ENCODE data around the gene RENBP. TPM values are rescaled to one million over a fixed set of nuclear protein-coding genes. Genes with fewer than 3 reads are reported as not detected.

Gene RENBP
- total and polyA plus RNA-seq, 9 of the 15 experiments (the other 6 are each of a cell fraction or from before 2014, with no cell fraction given) = 0.07 to 14.8 (median 10.6) TPM; not detected in 1

DNA sequence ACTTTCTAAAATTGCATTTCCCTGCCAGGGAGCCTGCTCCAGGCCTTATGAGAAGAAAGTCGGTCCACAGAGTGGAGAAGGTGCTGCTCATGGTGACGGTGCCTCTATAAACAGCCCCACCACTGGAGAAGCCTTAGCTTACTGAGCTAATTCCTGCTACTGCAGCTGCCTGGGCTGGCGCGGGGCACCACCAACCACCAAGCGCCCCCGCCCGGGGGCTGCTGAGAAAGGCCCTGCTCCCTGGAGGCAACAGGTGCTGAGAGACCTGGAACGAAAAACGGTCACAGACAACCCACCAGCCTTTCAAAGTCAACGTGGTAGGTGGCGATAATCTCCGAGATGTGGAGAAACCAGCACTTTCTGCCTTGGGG lies 24.3 kb upstream of the RENBP start (continued):
- TF ChIP-seq, protein P1, sequence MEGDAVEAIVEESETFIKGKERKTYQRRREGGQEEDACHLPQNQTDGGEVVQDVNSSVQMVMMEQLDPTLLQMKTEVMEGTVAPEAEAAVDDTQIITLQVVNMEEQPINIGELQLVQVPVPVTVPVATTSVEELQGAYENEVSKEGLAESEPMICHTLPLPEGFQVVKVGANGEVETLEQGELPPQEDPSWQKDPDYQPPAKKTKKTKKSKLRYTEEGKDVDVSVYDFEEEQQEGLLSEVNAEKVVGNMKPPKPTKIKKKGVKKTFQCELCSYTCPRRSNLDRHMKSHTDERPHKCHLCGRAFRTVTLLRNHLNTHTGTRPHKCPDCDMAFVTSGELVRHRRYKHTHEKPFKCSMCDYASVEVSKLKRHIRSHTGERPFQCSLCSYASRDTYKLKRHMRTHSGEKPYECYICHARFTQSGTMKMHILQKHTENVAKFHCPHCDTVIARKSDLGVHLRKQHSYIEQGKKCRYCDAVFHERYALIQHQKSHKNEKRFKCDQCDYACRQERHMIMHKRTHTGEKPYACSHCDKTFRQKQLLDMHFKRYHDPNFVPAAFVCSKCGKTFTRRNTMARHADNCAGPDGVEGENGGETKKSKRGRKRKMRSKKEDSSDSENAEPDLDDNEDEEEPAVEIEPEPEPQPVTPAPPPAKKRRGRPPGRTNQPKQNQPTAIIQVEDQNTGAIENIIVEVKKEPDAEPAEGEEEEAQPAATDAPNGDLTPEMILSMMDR (IDR thresholded peaks at IDR 0.05 in 2 of 3, conservative IDR thresholded peaks at IDR 0.05 in 1 of 3; ENCODE audit: insufficient read depth in 2 of 3, low read depth in 1 of 3, low read length in 3 of 3) = peak; percentile 23 to 41 (median 33); a peak in 5 of 6 replicates
- TF ChIP-seq, protein P2, sequence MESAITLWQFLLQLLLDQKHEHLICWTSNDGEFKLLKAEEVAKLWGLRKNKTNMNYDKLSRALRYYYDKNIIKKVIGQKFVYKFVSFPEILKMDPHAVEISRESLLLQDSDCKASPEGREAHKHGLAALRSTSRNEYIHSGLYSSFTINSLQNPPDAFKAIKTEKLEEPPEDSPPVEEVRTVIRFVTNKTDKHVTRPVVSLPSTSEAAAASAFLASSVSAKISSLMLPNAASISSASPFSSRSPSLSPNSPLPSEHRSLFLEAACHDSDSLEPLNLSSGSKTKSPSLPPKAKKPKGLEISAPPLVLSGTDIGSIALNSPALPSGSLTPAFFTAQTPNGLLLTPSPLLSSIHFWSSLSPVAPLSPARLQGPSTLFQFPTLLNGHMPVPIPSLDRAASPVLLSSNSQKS (CRISPR knock-in tag; IDR thresholded peaks at IDR 0.05) = no peak
- TF ChIP-seq, protein P3, sequence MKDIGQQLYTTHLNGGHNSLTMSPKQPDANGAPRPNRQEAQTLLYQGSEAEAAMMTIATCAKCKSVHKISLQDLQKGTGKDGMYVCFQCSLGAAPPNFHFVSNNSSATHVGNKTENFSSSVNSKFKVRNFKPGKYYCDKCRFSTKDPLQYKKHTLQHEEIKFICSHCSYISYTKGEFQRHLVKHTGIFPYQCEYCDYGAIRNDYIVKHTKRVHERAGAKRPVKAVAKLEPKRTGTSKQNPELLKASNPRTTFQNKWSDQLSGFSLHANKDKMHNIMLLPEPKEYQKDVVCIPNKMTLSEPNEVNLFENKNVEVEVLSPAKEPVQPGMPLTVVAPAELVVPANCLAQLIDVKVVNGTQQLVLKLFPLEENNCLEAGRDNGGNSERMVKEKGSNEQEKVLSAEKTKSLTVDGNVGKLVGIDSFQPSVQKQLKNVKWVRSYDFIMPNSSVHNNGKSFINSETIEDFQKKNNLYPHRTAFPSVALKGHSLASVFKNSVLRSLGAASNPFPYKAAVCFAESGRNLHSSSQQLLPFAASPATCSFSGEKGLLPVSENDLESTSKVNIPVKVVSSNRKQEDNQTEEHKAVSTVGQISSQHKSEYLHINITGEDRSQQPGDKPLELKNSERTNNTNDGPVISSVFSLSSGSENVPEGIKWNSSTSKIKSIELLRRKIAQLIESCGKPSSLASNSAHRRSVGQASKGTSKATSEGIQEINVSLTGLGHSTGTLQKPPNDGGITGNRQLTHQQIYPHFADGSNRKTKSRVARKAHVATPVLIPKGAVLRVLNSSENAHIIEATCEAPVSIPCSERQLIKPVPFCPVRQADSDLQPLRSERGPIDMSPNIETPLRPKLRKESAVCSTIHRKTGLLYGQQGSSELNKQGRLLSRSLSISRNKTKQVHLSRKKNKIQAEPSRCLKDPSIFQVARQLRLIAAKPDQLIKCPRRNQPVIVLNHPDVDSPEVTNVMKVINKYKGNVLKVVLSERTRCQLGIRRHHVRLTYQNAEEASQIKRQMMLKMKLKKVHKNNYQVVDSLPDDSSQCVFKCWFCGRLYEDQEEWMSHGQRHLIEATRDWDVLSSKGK (CRISPR knock-in tag; IDR thresholded peaks at IDR 0.05) = no peak
- TF ChIP-seq EGR1 (conservative IDR thresholded peaks at IDR 0.05) (no peak), MTA1 (IDR thresholded peaks at IDR 0.05; ENCODE audit: borderline replicate concordance) (no peak), CBFA2T2 (conservative IDR thresholded peaks at IDR 0.05) (peak; percentile 31; the same call in 1 of the 2 replicates), ZKSCAN8 (CRISPR knock-in tag; IDR thresholded peaks at IDR 0.05) (no peak)
